Astrocyte (in vitro differentiated cells and primary cell): ENCODE results near the gene KDR. TPM values are rescaled to one million over a fixed set of nuclear protein-coding genes. Genes with fewer than 3 reads are reported as not detected.

Source experiments
- DNase-seq: peaks from one replicate; pipeline ENCODE4 v3.0.0-alpha.2; 2010; ENCODE audit warnings: low read depth
- FAIRE-seq: peaks from 2 replicates; lab custom pipeline; 2011; peaks lifted over from hg19 to GRCh38; lab: Jason Lieb, UNC
- H2AFZ ChIP-seq: 2 replicates; pipeline ENCODE4 v1.6.0; 2012; ENCODE audit warnings: low read depth, low read length, inconsistent platforms
- H3K27ac ChIP-seq: 2 replicates; pipeline ENCODE4 v1.5.1; 2011; ENCODE audit warnings: low read depth, low read length, inconsistent platforms
- H3K27me3 ChIP-seq: 2 replicates; pipeline ENCODE4 v1.6.0; 2011; ENCODE audit warnings: low read length, inconsistent platforms; ENCODE audit not compliant: insufficient read depth
- H3K36me3 ChIP-seq: 2 replicates; pipeline ENCODE4 v1.5.1; 2011; ENCODE audit warnings: low read length, inconsistent platforms; ENCODE audit not compliant: insufficient read depth
- H3K4me1 ChIP-seq: 2 replicates; pipeline ENCODE4 v1.5.1; 2011; ENCODE audit warnings: low read length, inconsistent platforms; ENCODE audit not compliant: insufficient read depth
- H3K4me2 ChIP-seq: 2 replicates; pipeline ENCODE4 v1.6.0; 2012; ENCODE audit warnings: low read length, inconsistent platforms
- H3K4me3 ChIP-seq: 2 replicates; pipeline ENCODE4 v1.5.1; 2011; ENCODE audit warnings: low read depth, mild to moderate bottlenecking, low read length, inconsistent platforms; ENCODE audit not compliant: insufficient read depth
- H3K79me2 ChIP-seq: 2 replicates; pipeline ENCODE4 v1.6.0; 2012; ENCODE audit warnings: mild to moderate bottlenecking, low read length, inconsistent platforms; ENCODE audit not compliant: insufficient read depth
- H3K9ac ChIP-seq: 2 replicates; pipeline ENCODE4 v1.6.0; 2012; ENCODE audit warnings: mild to moderate bottlenecking, low read length, inconsistent platforms
- H3K9me3 ChIP-seq: 2 replicates; pipeline ENCODE4 v1.5.1; 2012; ENCODE audit warnings: low read depth, mild to moderate bottlenecking, low read length, inconsistent platforms; ENCODE audit not compliant: insufficient read depth
- H4K20me1 ChIP-seq: 2 replicates; pipeline ENCODE4 v1.6.0; 2012; ENCODE audit warnings: low read length, inconsistent platforms; ENCODE audit not compliant: insufficient read depth
- H3K27ac Mint-ChIP-seq: one replicate; pipeline ENCODE4 v1.8.0; 2021; ENCODE audit warnings: mild to moderate bottlenecking, mixed read lengths; ENCODE audit not compliant: unreplicated experiment
- H3K27me3 Mint-ChIP-seq: one replicate; pipeline ENCODE4 v1.8.0; 2021; ENCODE audit warnings: low read depth, mixed read lengths; ENCODE audit not compliant: unreplicated experiment
- H3K36me3 Mint-ChIP-seq: one replicate; pipeline ENCODE4 v1.8.0; 2021; ENCODE audit warnings: low read depth, mixed read lengths; ENCODE audit not compliant: unreplicated experiment
- H3K4me1 Mint-ChIP-seq: one replicate; pipeline ENCODE4 v1.8.0; 2021; ENCODE audit warnings: low read depth, mixed read lengths; ENCODE audit not compliant: unreplicated experiment
- H3K4me3 Mint-ChIP-seq: one replicate; pipeline ENCODE4 v1.8.0; 2021; ENCODE audit warnings: mild to moderate bottlenecking, moderate library complexity, mixed read lengths; ENCODE audit not compliant: unreplicated experiment
- H3K9me3 Mint-ChIP-seq: one replicate; pipeline ENCODE4 v1.8.0; 2021; ENCODE audit warnings: mild to moderate bottlenecking, mixed read lengths; ENCODE audit not compliant: unreplicated experiment
- CTCF ChIP-seq: IDR thresholded peaks from 2 replicates; pipeline ENCODE4 v1.5.1; 2011; ENCODE audit warnings: low read depth, mild to moderate bottlenecking, inconsistent platforms, low read length, moderate library complexity; ENCODE audit not compliant: insufficient read depth
- EZH2 ChIP-seq: IDR thresholded peaks from 2 replicates; pipeline ENCODE4 v1.6.1; 2012; ENCODE audit warnings: mild to moderate bottlenecking, low read length, inconsistent platforms; ENCODE audit not compliant: insufficient read depth
- total RNA-seq: library from RNA; stranded (reverse); gene quantifications from 2 replicates; pipeline ENCODE4 v1.2.1, GENCODE V29; 2021

The KDR gene
- total RNA-seq, 1 donor from 2014 or later: 2.5 TPM

- H3K4me1 Mint-ChIP-seq: peaks cover 7% of the 10 kb centered on the region
- H3K9me3 Mint-ChIP-seq: no peaks in the 10 kb centered on the region
- H3K9ac ChIP-seq: no peak overlapping the region
- FAIRE-seq (no peak), DNase-seq (peak; percentile 32)
- no peaks in the 10 kb centered on the region for H4K20me1 ChIP-seq
- H3K27ac Mint-ChIP-seq: no peak overlapping the region
- no peaks in the 10 kb centered on the region for H3K36me3 Mint-ChIP-seq
- no peaks in the 10 kb centered on the region for H3K36me3 ChIP-seq
- no peaks in the 10 kb centered on the region for H3K27me3 Mint-ChIP-seq
- no peak overlapping the region for H3K4me3 Mint-ChIP-seq
- no peak overlapping the region for H3K4me3 ChIP-seq
- H3K4me1 ChIP-seq: peaks cover 6% of the 10 kb centered on the region
- H3K27me3 ChIP-seq: no peaks in the 10 kb centered on the region
- no peaks in the 10 kb centered on the region for H3K79me2 ChIP-seq
- no peak overlapping the region for H3K4me2 ChIP-seq
- H3K9me3 ChIP-seq: no peaks in the 10 kb centered on the region
- no peak for TF ChIP-seq EZH2
- no peak for TF ChIP-seq CTCF
- H3K27ac ChIP-seq: no peak overlapping the region
- H2AFZ ChIP-seq: no peak overlapping the region
Observed at GRCh38 chr4:55087009-55087912, 38.1 kb downstream of the KDR start.

- no peak for DNase-seq
- peaks cover 6% of the 10 kb centered on the region for H3K4me1 ChIP-seq
- no peaks in the 10 kb centered on the region for H3K27me3 ChIP-seq
- TF ChIP-seq EZH2 (no peak), CTCF (no peak)
- Mint-ChIP-seq H3K4me3 (no peak overlapping the region), H3K9me3 (no peaks in the 10 kb centered on the region), H3K36me3 (no peaks in the 10 kb centered on the region), H3K27ac (no peak overlapping the region), H3K4me1 (peaks cover 7% of the 10 kb centered on the region), H3K27me3 (no peaks in the 10 kb centered on the region)
- no peak overlapping the region for H3K27ac ChIP-seq
- no peak for FAIRE-seq
- no peak overlapping the region for H3K4me3 ChIP-seq
- H3K9ac ChIP-seq: no peak overlapping the region
- H3K36me3 ChIP-seq: no peaks in the 10 kb centered on the region
- no peaks in the 10 kb centered on the region for H4K20me1 ChIP-seq
- H3K79me2 ChIP-seq: no peaks in the 10 kb centered on the region
- no peaks in the 10 kb centered on the region for H3K9me3 ChIP-seq
- no peak overlapping the region for H3K4me2 ChIP-seq
- H2AFZ ChIP-seq: no peak overlapping the region
Observed at GRCh38 chr4:55086578-55086977, 38.8 kb downstream of the KDR start.

- no peak for FAIRE-seq
- Mint-ChIP-seq H3K4me1 (peaks cover 30% of the 10 kb centered on the region), H3K4me3 (no peak overlapping the region)
Observed at GRCh38 chr4:55083735-55084134, 41.7 kb downstream of the KDR start.

More at GRCh38 chr4:55083735-55084134, 41.7 kb downstream of the KDR start:
- H3K9me3 ChIP-seq: no peaks in the 10 kb centered on the region
- H3K4me1 ChIP-seq: peaks cover 24% of the 10 kb centered on the region
- peaks cover 1% of the 10 kb centered on the region for H3K36me3 Mint-ChIP-seq
- H2AFZ ChIP-seq: no peak overlapping the region
- TF ChIP-seq CTCF: no peak
- TF ChIP-seq EZH2: no peak
- H3K9ac ChIP-seq: no peak overlapping the region
- H3K27me3 ChIP-seq: no peaks in the 10 kb centered on the region
- no peaks in the 10 kb centered on the region for H3K79me2 ChIP-seq
- H3K27me3 Mint-ChIP-seq: no peaks in the 10 kb centered on the region
- H3K4me3 ChIP-seq: no peak overlapping the region
- no peak overlapping the region for H3K4me2 ChIP-seq
- no peaks in the 10 kb centered on the region for H3K36me3 ChIP-seq
- H3K27ac ChIP-seq: no peak overlapping the region
- H3K27ac Mint-ChIP-seq: no peak overlapping the region
- H3K9me3 Mint-ChIP-seq: no peaks in the 10 kb centered on the region
- H4K20me1 ChIP-seq: no peaks in the 10 kb centered on the region
- no peak for DNase-seq
